ENCODE results near the gene MYRF. TPM values are rescaled to one million over a fixed set of nuclear protein-coding genes. Genes with fewer than 3 reads are reported as not detected.

The MYRF gene
- total and polyA plus RNA-seq, 2 of the 13 experiments (the other 11 are each of a cell fraction or from before 2014, with no cell fraction given), result 10.2 to 25.9 TPM

DNA sequence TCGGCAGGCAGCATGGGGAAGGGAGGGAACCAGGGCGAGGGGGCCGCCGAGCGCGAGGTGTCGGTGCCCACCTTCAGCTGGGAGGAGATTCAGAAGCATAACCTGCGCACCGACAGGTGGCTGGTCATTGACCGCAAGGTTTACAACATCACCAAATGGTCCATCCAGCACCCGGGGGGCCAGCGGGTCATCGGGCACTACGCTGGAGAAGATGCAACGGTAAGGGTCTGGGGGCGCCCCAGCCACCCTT, 75.9 kb downstream of the MYRF start (continued):
- TF ChIP-seq, protein P1, sequence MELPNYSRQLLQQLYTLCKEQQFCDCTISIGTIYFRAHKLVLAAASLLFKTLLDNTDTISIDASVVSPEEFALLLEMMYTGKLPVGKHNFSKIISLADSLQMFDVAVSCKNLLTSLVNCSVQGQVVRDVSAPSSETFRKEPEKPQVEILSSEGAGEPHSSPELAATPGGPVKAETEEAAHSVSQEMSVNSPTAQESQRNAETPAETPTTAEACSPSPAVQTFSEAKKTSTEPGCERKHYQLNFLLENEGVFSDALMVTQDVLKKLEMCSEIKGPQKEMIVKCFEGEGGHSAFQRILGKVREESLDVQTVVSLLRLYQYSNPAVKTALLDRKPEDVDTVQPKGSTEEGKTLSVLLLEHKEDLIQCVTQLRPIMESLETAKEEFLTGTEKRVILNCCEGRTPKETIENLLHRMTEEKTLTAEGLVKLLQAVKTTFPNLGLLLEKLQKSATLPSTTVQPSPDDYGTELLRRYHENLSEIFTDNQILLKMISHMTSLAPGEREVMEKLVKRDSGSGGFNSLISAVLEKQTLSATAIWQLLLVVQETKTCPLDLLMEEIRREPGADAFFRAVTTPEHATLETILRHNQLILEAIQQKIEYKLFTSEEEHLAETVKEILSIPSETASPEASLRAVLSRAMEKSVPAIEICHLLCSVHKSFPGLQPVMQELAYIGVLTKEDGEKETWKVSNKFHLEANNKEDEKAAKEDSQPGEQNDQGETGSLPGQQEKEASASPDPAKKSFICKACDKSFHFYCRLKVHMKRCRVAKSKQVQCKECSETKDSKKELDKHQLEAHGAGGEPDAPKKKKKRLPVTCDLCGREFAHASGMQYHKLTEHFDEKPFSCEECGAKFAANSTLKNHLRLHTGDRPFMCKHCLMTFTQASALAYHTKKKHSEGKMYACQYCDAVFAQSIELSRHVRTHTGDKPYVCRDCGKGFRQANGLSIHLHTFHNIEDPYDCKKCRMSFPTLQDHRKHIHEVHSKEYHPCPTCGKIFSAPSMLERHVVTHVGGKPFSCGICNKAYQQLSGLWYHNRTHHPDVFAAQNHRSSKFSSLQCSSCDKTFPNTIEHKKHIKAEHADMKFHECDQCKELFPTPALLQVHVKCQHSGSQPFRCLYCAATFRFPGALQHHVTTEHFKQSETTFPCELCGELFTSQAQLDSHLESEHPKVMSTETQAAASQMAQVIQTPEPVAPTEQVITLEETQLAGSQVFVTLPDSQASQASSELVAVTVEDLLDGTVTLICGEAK (IDR thresholded peaks at IDR 0.05), result no peak
- TF ChIP-seq, protein P1 (CRISPR knock-in tag; IDR thresholded peaks at IDR 0.05), result peak; percentile 71; the same call in 1 of the 2 replicates
- TF ChIP-seq ZNF891 (CRISPR knock-in tag; IDR thresholded peaks at IDR 0.05), result 0 out of 2 replicates have a peak, but pooled peaks have one; percentile 90
- no peak for TF ChIP-seq ZNF720 (CRISPR knock-in tag; IDR thresholded peaks at IDR 0.05)
- TF ChIP-seq, protein P2, sequence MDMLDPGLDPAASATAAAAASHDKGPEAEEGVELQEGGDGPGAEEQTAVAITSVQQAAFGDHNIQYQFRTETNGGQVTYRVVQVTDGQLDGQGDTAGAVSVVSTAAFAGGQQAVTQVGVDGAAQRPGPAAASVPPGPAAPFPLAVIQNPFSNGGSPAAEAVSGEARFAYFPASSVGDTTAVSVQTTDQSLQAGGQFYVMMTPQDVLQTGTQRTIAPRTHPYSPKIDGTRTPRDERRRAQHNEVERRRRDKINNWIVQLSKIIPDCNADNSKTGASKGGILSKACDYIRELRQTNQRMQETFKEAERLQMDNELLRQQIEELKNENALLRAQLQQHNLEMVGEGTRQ (IDR thresholded peaks at IDR 0.05; ENCODE audit: low read depth, low read length), result no peak
- TF ChIP-seq, protein P2 (CRISPR knock-in tag; IDR thresholded peaks at IDR 0.05; ENCODE audit: borderline replicate concordance), result peak; percentile 50; the same call in 1 of the 2 replicates
- no peak for TF ChIP-seq ZNF777 (CRISPR knock-in tag; IDR thresholded peaks at IDR 0.05)
- TF ChIP-seq, protein P3, sequence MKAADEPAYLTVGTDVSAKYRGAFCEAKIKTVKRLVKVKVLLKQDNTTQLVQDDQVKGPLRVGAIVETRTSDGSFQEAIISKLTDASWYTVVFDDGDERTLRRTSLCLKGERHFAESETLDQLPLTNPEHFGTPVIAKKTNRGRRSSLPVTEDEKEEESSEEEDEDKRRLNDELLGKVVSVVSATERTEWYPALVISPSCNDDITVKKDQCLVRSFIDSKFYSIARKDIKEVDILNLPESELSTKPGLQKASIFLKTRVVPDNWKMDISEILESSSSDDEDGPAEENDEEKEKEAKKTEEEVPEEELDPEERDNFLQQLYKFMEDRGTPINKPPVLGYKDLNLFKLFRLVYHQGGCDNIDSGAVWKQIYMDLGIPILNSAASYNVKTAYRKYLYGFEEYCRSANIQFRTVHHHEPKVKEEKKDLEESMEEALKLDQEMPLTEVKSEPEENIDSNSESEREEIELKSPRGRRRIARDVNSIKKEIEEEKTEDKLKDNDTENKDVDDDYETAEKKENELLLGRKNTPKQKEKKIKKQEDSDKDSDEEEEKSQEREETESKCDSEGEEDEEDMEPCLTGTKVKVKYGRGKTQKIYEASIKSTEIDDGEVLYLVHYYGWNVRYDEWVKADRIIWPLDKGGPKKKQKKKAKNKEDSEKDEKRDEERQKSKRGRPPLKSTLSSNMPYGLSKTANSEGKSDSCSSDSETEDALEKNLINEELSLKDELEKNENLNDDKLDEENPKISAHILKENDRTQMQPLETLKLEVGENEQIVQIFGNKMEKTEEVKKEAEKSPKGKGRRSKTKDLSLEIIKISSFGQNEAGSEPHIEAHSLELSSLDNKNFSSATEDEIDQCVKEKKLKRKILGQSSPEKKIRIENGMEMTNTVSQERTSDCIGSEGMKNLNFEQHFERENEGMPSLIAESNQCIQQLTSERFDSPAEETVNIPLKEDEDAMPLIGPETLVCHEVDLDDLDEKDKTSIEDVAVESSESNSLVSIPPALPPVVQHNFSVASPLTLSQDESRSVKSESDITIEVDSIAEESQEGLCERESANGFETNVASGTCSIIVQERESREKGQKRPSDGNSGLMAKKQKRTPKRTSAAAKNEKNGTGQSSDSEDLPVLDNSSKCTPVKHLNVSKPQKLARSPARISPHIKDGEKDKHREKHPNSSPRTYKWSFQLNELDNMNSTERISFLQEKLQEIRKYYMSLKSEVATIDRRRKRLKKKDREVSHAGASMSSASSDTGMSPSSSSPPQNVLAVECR (CRISPR knock-in tag; IDR thresholded peaks at IDR 0.05; ENCODE audit: borderline replicate concordance), result peak; percentile 19; the same call in 1 of the 2 replicates
- TF ChIP-seq ZNF350 (CRISPR knock-in tag; IDR thresholded peaks at IDR 0.05; ENCODE audit: borderline replicate concordance, low read depth), result no peak; the same call in 1 of the 2 replicates
- TF ChIP-seq ZNF772 (CRISPR knock-in tag; IDR thresholded peaks at IDR 0.05), result 0 out of 2 replicates have a peak, but pooled peaks have one; percentile 6
- no peak for TF ChIP-seq SP1 (IDR thresholded peaks at IDR 0.05)
- TF ChIP-seq SP1 (CRISPR knock-in tag; IDR thresholded peaks at IDR 0.05), result 0 out of 2 replicates have a peak, but pooled peaks have one; percentile 10
- 0 out of 2 replicates have a peak, but pooled peaks have one; percentile 73 for TF ChIP-seq EED (CRISPR knock-in tag; IDR thresholded peaks at IDR 0.05)
- no peak for TF ChIP-seq CBFB (CRISPR knock-in tag; IDR thresholded peaks at IDR 0.05)
- TF ChIP-seq ZNF781 (CRISPR knock-in tag; IDR thresholded peaks at IDR 0.05; ENCODE audit: borderline replicate concordance, not compliant biosample characterization), result no peak
- TF ChIP-seq ZNF382 (CRISPR knock-in tag; IDR thresholded peaks at IDR 0.05; ENCODE audit: borderline replicate concordance), result no peak

Data from HepG2 (cell line).